Spleen (tissue), 7 donors: ENCODE data around the gene CDK3.

Experiments
- CTCF ChIP-seq, 11 experiments: fragments of 200-600 bp in 7 of 11; fragments of 450-650 bp in 4 of 11; sonication (generic) in 4 of 11; IDR thresholded peaks in 8 of 11; conservative IDR thresholded peaks in 3 of 11; 1 replicate in 7 of 11; 2 replicates in 4 of 11; pipeline versions ENCODE4 v1.4.0 to v1.8.0; 2016 to 2021; ENCODE audit warnings: antibody characterized with exemption in 11 of 11, inconsistent platforms in 4 of 11, mild to moderate bottlenecking in 1 of 11
- POLR2A ChIP-seq, 3 donors: fragments of 450-650 bp; IDR thresholded peaks; one replicate each; pipeline ENCODE4 v1.5.1; 2017; ENCODE audit warnings: antibody characterized with exemption in 3 of 3, mild to moderate bottlenecking in 1 of 3
- POLR2AphosphoS5 ChIP-seq, 3 donors: sonication (generic); formaldehyde crosslinking; IDR thresholded peaks; one replicate each; pipeline ENCODE4 v1.5.1; 2017; ENCODE audit warnings: antibody characterized with exemption in 3 of 3
- donor health status: DM: no; HTN: no; CAD: no; lungs with moderate emphysema.
- donor health status: DM: no; HTN: no; CAD: no.
- donor health status: DM: no; HTN: no; CAD: no.

DNA sequence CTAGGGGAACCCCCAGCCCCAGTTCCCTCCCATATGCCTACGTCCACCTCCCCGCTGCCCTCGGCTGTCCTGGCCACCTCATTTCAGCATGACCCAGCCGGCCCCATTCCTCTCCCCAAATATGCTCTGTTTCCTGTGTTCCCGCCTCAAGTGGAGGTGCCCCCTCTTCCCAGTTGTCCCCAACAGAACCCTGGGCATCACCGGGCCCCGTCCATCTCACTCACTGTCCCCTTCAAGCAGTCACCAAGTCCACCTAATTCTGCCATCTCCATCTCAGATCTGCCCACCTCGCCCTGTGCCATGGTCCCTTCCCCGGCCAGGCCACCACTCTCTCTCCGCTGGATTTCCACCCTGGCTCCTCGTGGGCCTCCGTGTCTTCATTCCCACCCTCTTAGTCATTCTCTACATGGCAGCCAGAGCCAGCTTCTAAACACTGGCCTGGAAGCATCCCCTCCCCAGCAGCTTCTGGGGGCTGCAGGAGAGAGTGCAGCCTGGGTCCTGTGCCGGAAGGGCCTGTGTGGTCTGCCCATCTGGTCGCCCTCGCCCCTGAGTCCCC is 12.8 kb downstream of the CDK3 start:
- TF ChIP-seq CTCF (IDR thresholded peaks at IDR 0.05 in 8 of 11, conservative IDR thresholded peaks at IDR 0.05 in 3 of 11) (no peak), POLR2AphosphoS5 (IDR thresholded peaks at IDR 0.05) (no peak), POLR2A (IDR thresholded peaks at IDR 0.05) (no peak)
